Measurements from ENCODE around the gene SRCAP. TPM values are rescaled to one million over a fixed set of nuclear protein-coding genes. Genes with fewer than 3 reads are reported as not detected.

SRCAP gene
- polyA plus RNA-seq, 1 donor (not counting 4 experiments of a cell fraction or from before 2014, with no cell fraction given) = 1.4 TPM

GRCh38 chr16:30786936-30787612 lies 88.1 kb downstream of the SRCAP start, which contains the start of gene ZNF629:
Gene ZNF629 (minus strand): TSS chr16:30787205. CDS start chr16:30784482, 2,723 bp downstream.
- FAIRE-seq = no peak

GRCh38 chr16:30787613-30788378 lies 88.8 kb downstream of the SRCAP start:
- FAIRE-seq (no peak), DNase-seq (ENCODE audit: low read depth, low spot score) (no peak)
- H3K27ac ChIP-seq (ENCODE audit: control insufficient read depth, insufficient read depth, low read length) = no peak overlapping the region
- peak overlapping the region; percentile 85 to 91 (median 86) for H3K4me3 ChIP-seq (ENCODE audit: control insufficient read depth in 2 of 3, extremely low read depth in 1 of 3, insufficient read depth in 2 of 3, low read depth in 1 of 3, low read length in 3 of 3)
- peak overlapping the region; percentile 91 for H3K4me2 ChIP-seq (ENCODE audit: control insufficient read depth, extremely low read depth, insufficient read depth, low read depth, low read length)
- peaks cover 20% of the 10 kb centered on the region for H3K79me2 ChIP-seq (ENCODE audit: control insufficient read depth, insufficient read depth, low read length)
- dilution Hi-C loops (cut with MboI; ENCODE audit: extremely low pct_ligation_motif_present, low sequenced_read_pairs) = loop anchor here (25.0 kb wide), 1 partner anchor 100 kb away; the partner anchor contains the start of genes BCL7C and CTF1
- H3K27me3 ChIP-seq (ENCODE audit: control insufficient read depth, extremely low read depth, insufficient read depth, low read length) = no peaks in the 10 kb centered on the region
- peak overlapping the region; percentile 88 for H3K9ac ChIP-seq (ENCODE audit: control insufficient read depth, extremely low read depth, insufficient read depth, low read length)
- H3K9me3 ChIP-seq (ENCODE audit: control insufficient read depth, low read depth, low read length) = no peaks in the 10 kb centered on the region
- H2AFZ ChIP-seq (ENCODE audit: control insufficient read depth, low read length) = peak overlapping the region; percentile 96
- H3K9me1 ChIP-seq (ENCODE audit: control insufficient read depth, extremely low read depth, insufficient read depth, low read length) = no peaks in the 10 kb centered on the region
- peaks cover 5 to 8% of the 10 kb centered on the region in 2 experiments for H3K36me3 ChIP-seq (ENCODE audit: control insufficient read depth in 2 of 2, extremely low read depth in 1 of 2, insufficient read depth in 2 of 2, low read length in 2 of 2)
- H3K4me1 ChIP-seq (ENCODE audit: control insufficient read depth, extremely low read depth, insufficient read depth, low read length) = peaks cover 10% of the 10 kb centered on the region
- TF ChIP-seq EZH2 (IDR thresholded peaks at IDR 0.05; ENCODE audit: low read length) (no peak), CTCF (optimal IDR thresholded peaks at IDR 0.05 in 1 of 3, IDR thresholded peaks at IDR 0.05 in 1 of 3, conservative IDR thresholded peaks at IDR 0.05 in 1 of 3; ENCODE audit: extremely low read depth in 1 of 3, insufficient read depth in 2 of 3, low read length in 3 of 3) (no peak)
- H4K20me1 ChIP-seq (ENCODE audit: control insufficient read depth, extremely low read depth, insufficient read depth, low read length) = no peaks in the 10 kb centered on the region

More at GRCh38 chr16:30786936-30787612, 88.1 kb downstream of the SRCAP start, which contains the start of gene ZNF629:
- no peaks in the 10 kb centered on the region for H4K20me1 ChIP-seq (ENCODE audit: control insufficient read depth, extremely low read depth, insufficient read depth, low read length)
- H3K4me3 ChIP-seq (ENCODE audit: control insufficient read depth in 2 of 3, extremely low read depth in 1 of 3, insufficient read depth in 2 of 3, low read depth in 1 of 3, low read length in 3 of 3) = peak within 1 kb of the TSS; percentile 85 to 91 (median 86)
- peaks cover 6 to 12% of the 10 kb centered on the region in 2 experiments for H3K36me3 ChIP-seq (ENCODE audit: control insufficient read depth in 2 of 2, extremely low read depth in 1 of 2, insufficient read depth in 2 of 2, low read length in 2 of 2)
- no peaks in the 10 kb centered on the region for H3K27me3 ChIP-seq (ENCODE audit: control insufficient read depth, extremely low read depth, insufficient read depth, low read length)
- no peak for DNase-seq (ENCODE audit: low read depth, low spot score)
- peak within 1 kb of the TSS; percentile 96 for H2AFZ ChIP-seq (ENCODE audit: control insufficient read depth, low read length)
- dilution Hi-C loops (cut with MboI; ENCODE audit: extremely low pct_ligation_motif_present, low sequenced_read_pairs) = loop anchor here (25.0 kb wide), 1 partner anchor 100 kb away; the partner anchor contains the start of genes BCL7C and CTF1
- peaks cover 20% of the 10 kb centered on the region for H3K79me2 ChIP-seq (ENCODE audit: control insufficient read depth, insufficient read depth, low read length)
- H3K9me3 ChIP-seq (ENCODE audit: control insufficient read depth, low read depth, low read length) = no peaks in the 10 kb centered on the region
- peak within 1 kb of the TSS; percentile 76 for H3K27ac ChIP-seq (ENCODE audit: control insufficient read depth, insufficient read depth, low read length)
- TF ChIP-seq EZH2 (IDR thresholded peaks at IDR 0.05; ENCODE audit: low read length) (no peak), CTCF (optimal IDR thresholded peaks at IDR 0.05 in 1 of 3, IDR thresholded peaks at IDR 0.05 in 1 of 3, conservative IDR thresholded peaks at IDR 0.05 in 1 of 3; ENCODE audit: extremely low read depth in 1 of 3, insufficient read depth in 2 of 3, low read length in 3 of 3) (no peak)
- H3K9ac ChIP-seq (ENCODE audit: control insufficient read depth, extremely low read depth, insufficient read depth, low read length) = peak within 1 kb of the TSS; percentile 88
- peaks cover 10% of the 10 kb centered on the region for H3K4me1 ChIP-seq (ENCODE audit: control insufficient read depth, extremely low read depth, insufficient read depth, low read length)
- H3K4me2 ChIP-seq (ENCODE audit: control insufficient read depth, extremely low read depth, insufficient read depth, low read depth, low read length) = peak within 1 kb of the TSS; percentile 91
- H3K9me1 ChIP-seq (ENCODE audit: control insufficient read depth, extremely low read depth, insufficient read depth, low read length) = no peaks in the 10 kb centered on the region

Small RNAs within 50 kb of the gene (small RNA-seq; reads per million reads assigned to genes)
- gene RNU6-1043P (ENCODE audit: insufficient read length in 3 of 3, low read depth in 3 of 3, low replicate concordance in 1 of 3) (0 reads per million in 3 experiments), gene RNU6-416P (ENCODE audit: insufficient read length in 3 of 3, low read depth in 3 of 3, low replicate concordance in 1 of 3) (0 reads per million in 3 experiments), gene SNORA30 (ENCODE audit: insufficient read length in 3 of 3, low read depth in 3 of 3, low replicate concordance in 1 of 3) (1.3 to 28.1 (median 1.5) reads per million in 3 experiments)

Other genes starting within 250 kb of the SRCAP start
- not detected in 3 replicates for gene ITGAL, start 226.4 kb upstream of the SRCAP start, polyA plus RNA-seq
- 10.9 to 16.6 TPM (median 13.7 TPM) in 3 replicates for gene ZNF768, start 172.6 kb upstream of the SRCAP start, polyA plus RNA-seq
- 2.2 to 4.3 TPM (median 2.7 TPM) in 3 replicates for gene ZNF747, start 164.3 kb upstream of the SRCAP start, polyA plus RNA-seq
- 1.6 to 2.3 TPM (median 1.6 TPM) in 3 replicates for gene ZNF764, start 140.8 kb upstream of the SRCAP start, polyA plus RNA-seq
- gene ZNF688, start 127.5 kb upstream of the SRCAP start, polyA plus RNA-seq = 3.8 to 4.9 TPM (median 4.3 TPM) in 3 replicates
- gene ZNF785, start 113.5 kb upstream of the SRCAP start, polyA plus RNA-seq = 3.4 to 4.6 TPM (median 4.1 TPM) in 3 replicates
- 2.1 to 5.7 TPM (median 3.3 TPM) in 3 replicates for gene ZNF689, start 88.8 kb upstream of the SRCAP start, polyA plus RNA-seq
- 4.3 to 7.4 TPM (median 4.8 TPM) in 3 replicates for gene PRR14, start 48.2 kb upstream of the SRCAP start, polyA plus RNA-seq
- gene FBRS, start 40.7 kb upstream of the SRCAP start, polyA plus RNA-seq = 5.1 to 7.7 TPM (median 7.3 TPM) in 3 replicates
- gene PHKG2, start 49.3 kb downstream of the SRCAP start, polyA plus RNA-seq = 28.9 to 40.6 TPM (median 31.8 TPM) in 3 replicates
- gene CFAP119, start 62.9 kb downstream of the SRCAP start, polyA plus RNA-seq = 2.2 to 3.0 TPM (median 2.3 TPM) in 3 replicates
- 45.2 to 59.6 TPM (median 52.7 TPM) in 3 replicates for gene RNF40, start 63.2 kb downstream of the SRCAP start, polyA plus RNA-seq
- gene ZNF629, start 88.0 kb downstream of the SRCAP start, polyA plus RNA-seq = 3.6 to 6.0 TPM (median 4.1 TPM) in 3 replicates
- gene BCL7C, start 194.9 kb downstream of the SRCAP start, polyA plus RNA-seq = 18.5 to 22.4 TPM (median 19.2 TPM) in 3 replicates
- gene CTF1, start 197.4 kb downstream of the SRCAP start, polyA plus RNA-seq = 2.1 to 3.2 TPM (median 2.6 TPM) in 3 replicates
- gene FBXL19, start 224.4 kb downstream of the SRCAP start, polyA plus RNA-seq = 9.6 to 15.0 TPM (median 10.2 TPM) in 3 replicates
- gene ORAI3, start 249.9 kb downstream of the SRCAP start, polyA plus RNA-seq = 8.1 to 12.7 TPM (median 10.8 TPM) in 3 replicates

Measured in keratinocyte (primary cell).